ENCODE measurements around the gene IDH1. TPM values are rescaled to one million over a fixed set of nuclear protein-coding genes. Genes with fewer than 3 reads are reported as not detected.
A peak's percentile ranks its signal among the peaks of the same experiment; 100 is the strongest.

IDH1 gene
- total and polyA plus RNA-seq, 2 of the 13 experiments (the other 11 are each of a cell fraction or from before 2014, with no cell fraction given): 312 to 1,077 TPM

DNA sequence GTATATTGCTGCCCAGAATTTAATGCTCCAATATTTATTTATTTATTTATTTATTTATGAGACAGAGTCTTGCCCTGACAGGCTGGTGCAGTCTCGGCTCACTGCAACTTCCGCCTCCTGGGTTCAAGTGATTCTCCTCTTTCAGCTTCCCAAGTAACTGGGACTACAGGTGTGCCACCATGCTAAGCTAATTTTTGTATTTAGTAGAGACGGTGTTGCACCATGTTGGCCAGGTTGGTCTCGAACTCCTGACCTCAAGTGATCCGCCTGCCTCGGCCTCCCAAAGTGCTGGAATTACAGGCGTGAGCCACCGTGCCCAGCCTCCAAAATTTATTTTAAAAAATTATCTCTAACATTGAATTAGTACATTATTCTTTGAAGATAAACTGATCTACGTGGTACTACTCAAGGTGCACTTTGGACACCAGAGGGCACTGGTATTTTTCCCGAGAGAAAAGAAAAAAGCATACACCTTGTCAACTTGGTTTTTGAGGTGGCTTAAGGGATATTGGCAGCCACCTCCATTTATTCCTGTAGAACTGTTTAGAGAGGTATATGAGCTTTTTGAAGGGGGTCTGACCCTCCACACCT, 1.4 kb upstream of the IDH1 start (continued):
- TF ChIP-seq, protein P1, sequence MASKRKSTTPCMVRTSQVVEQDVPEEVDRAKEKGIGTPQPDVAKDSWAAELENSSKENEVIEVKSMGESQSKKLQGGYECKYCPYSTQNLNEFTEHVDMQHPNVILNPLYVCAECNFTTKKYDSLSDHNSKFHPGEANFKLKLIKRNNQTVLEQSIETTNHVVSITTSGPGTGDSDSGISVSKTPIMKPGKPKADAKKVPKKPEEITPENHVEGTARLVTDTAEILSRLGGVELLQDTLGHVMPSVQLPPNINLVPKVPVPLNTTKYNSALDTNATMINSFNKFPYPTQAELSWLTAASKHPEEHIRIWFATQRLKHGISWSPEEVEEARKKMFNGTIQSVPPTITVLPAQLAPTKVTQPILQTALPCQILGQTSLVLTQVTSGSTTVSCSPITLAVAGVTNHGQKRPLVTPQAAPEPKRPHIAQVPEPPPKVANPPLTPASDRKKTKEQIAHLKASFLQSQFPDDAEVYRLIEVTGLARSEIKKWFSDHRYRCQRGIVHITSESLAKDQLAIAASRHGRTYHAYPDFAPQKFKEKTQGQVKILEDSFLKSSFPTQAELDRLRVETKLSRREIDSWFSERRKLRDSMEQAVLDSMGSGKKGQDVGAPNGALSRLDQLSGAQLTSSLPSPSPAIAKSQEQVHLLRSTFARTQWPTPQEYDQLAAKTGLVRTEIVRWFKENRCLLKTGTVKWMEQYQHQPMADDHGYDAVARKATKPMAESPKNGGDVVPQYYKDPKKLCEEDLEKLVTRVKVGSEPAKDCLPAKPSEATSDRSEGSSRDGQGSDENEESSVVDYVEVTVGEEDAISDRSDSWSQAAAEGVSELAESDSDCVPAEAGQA (IDR thresholded peaks at IDR 0.05; ENCODE audit: low read depth): no peak
- TF ChIP-seq, protein P1 (CRISPR knock-in tag; IDR thresholded peaks at IDR 0.05; ENCODE audit: borderline replicate concordance): no peak
- TF ChIP-seq ZNF24 (IDR thresholded peaks at IDR 0.05) (0 out of 2 replicates have a peak, but pooled peaks have one; percentile 37), SMC3 (IDR thresholded peaks at IDR 0.05; ENCODE audit: low read length) (peak; percentile 20; the same call in 1 of the 2 replicates), EEA1 (CRISPR knock-in tag; IDR thresholded peaks at IDR 0.05; ENCODE audit: borderline replicate concordance) (no peak), STAG1 (CRISPR knock-in tag; IDR thresholded peaks at IDR 0.05) (peak; percentile 32; the same call in 1 of the 2 replicates), ZNF766 (CRISPR knock-in tag; IDR thresholded peaks at IDR 0.05; ENCODE audit: borderline replicate concordance) (no peak), XRCC5 (optimal IDR thresholded peaks at IDR 0.05; ENCODE audit: low read length) (no peak), NCOR1 (IDR thresholded peaks at IDR 0.05; ENCODE audit: borderline replicate concordance, low read length) (peak; percentile 36; the same call in 1 of the 2 replicates), CHD4 (IDR thresholded peaks at IDR 0.05; ENCODE audit: borderline replicate concordance, low read length) (peak; percentile 73; the same call in 1 of the 2 replicates), ONECUT2 (CRISPR knock-in tag; IDR thresholded peaks at IDR 0.05) (peak; percentile 65; the same call in 1 of the 2 replicates), ZNF337 (CRISPR knock-in tag; IDR thresholded peaks at IDR 0.05; ENCODE audit: borderline replicate concordance, low read depth) (no peak), GFI1 (CRISPR knock-in tag; IDR thresholded peaks at IDR 0.05; ENCODE audit: borderline replicate concordance) (no peak), HMG20B (CRISPR knock-in tag; conservative IDR thresholded peaks at IDR 0.05) (no peak), ELF4 (CRISPR knock-in tag; IDR thresholded peaks at IDR 0.05; ENCODE audit: borderline replicate concordance) (0 out of 2 replicates have a peak, but pooled peaks have one; percentile 28), ZNF737 (CRISPR knock-in tag; IDR thresholded peaks at IDR 0.05; ENCODE audit: borderline replicate concordance) (no peak), ZMYM3 (CRISPR knock-in tag; IDR thresholded peaks at IDR 0.05) (peak; percentile 71; the same call in 1 of the 2 replicates), ZNF124 (CRISPR knock-in tag; IDR thresholded peaks at IDR 0.05) (no peak), EHMT2 (IDR thresholded peaks at IDR 0.05; ENCODE audit: borderline replicate concordance, low read depth, low read length) (peak; percentile 70; the same call in 1 of the 2 replicates), GATAD2A (CRISPR knock-in tag; IDR thresholded peaks at IDR 0.05) (0 out of 2 replicates have a peak, but pooled peaks have one; percentile 17), CAMTA2 (CRISPR knock-in tag; IDR thresholded peaks at IDR 0.05; ENCODE audit: borderline replicate concordance) (0 out of 2 replicates have a peak, but pooled peaks have one; percentile 66), ISX (CRISPR knock-in tag; conservative IDR thresholded peaks at IDR 0.05) (no peak), ZNF878 (CRISPR knock-in tag; IDR thresholded peaks at IDR 0.05) (0 out of 2 replicates have a peak, but pooled peaks have one; percentile 32)
- TF ChIP-seq, protein P2, sequence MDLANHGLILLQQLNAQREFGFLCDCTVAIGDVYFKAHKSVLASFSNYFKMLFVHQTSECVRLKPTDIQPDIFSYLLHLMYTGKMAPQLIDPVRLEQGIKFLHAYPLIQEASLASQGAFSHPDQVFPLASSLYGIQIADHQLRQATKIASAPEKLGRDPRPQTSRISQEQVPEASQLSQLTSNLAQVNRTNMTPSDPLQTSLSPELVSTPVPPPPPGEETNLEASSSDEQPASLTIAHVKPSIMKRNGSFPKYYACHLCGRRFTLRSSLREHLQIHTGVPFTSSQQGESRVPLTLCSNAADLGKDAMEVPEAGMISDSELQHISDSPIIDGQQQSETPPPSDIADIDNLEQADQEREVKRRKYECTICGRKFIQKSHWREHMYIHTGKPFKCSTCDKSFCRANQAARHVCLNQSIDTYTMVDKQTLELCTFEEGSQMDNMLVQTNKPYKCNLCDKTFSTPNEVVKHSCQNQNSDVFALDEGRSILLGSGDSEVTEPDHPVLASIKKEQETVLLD (CRISPR knock-in tag; IDR thresholded peaks at IDR 0.05; ENCODE audit: low read depth): no peak
